ENCODE results near the gene RASA4B. TPM values are rescaled to one million over a fixed set of nuclear protein-coding genes. Genes with fewer than 3 reads are reported as not detected.

Gene RASA4B
- total RNA-seq, 1 donor from 2014 or later, result 8.2 TPM

- H3K4me3 Mint-ChIP-seq, result no peak overlapping the region
- H3K4me1 Mint-ChIP-seq, result peaks cover 17% of the 10 kb centered on the region
- no peak for TF ChIP-seq CTCF (IDR thresholded peaks at IDR 0.05; ENCODE audit: unreplicated experiment)
- DNase-seq (ENCODE audit: low spot score in 2 of 2, unreplicated experiment in 2 of 2), result peak in 1 of 2 experiments; percentile 5
- no peak overlapping the region for H3K27ac Mint-ChIP-seq
- H3K9me3 Mint-ChIP-seq, result no peaks in the 10 kb centered on the region
- H3K36me3 Mint-ChIP-seq, result no peaks in the 10 kb centered on the region
- no peaks in the 10 kb centered on the region for H3K27me3 Mint-ChIP-seq (ENCODE audit: low read depth)
Observed at GRCh38 chr7:102468478-102469350, 48.9 kb downstream of the RASA4B start.

GRCh38 chr7:102467581-102468477 is 49.7 kb downstream of the RASA4B start:
- H3K9me3 Mint-ChIP-seq, result no peaks in the 10 kb centered on the region
- H3K4me1 Mint-ChIP-seq, result peaks cover 19% of the 10 kb centered on the region
- no peak overlapping the region for H3K27ac Mint-ChIP-seq
- DNase-seq (ENCODE audit: low spot score in 2 of 2, unreplicated experiment in 2 of 2), result no peak
- H3K36me3 Mint-ChIP-seq, result no peaks in the 10 kb centered on the region
- no peak overlapping the region for H3K4me3 Mint-ChIP-seq
- H3K27me3 Mint-ChIP-seq (ENCODE audit: low read depth), result no peaks in the 10 kb centered on the region
- no peak for TF ChIP-seq CTCF (IDR thresholded peaks at IDR 0.05; ENCODE audit: unreplicated experiment)

GRCh38 chr7:102466097-102466496 is 51.5 kb downstream of the RASA4B start:
- Mint-ChIP-seq H3K27me3 (ENCODE audit: low read depth) (no peaks in the 10 kb centered on the region), H3K4me1 (peaks cover 19% of the 10 kb centered on the region), H3K9me3 (no peaks in the 10 kb centered on the region), H3K27ac (no peak overlapping the region), H3K36me3 (no peaks in the 10 kb centered on the region), H3K4me3 (peak overlapping the region; percentile 96)
- no peak for TF ChIP-seq CTCF (IDR thresholded peaks at IDR 0.05; ENCODE audit: unreplicated experiment)
- DNase-seq (ENCODE audit: low spot score in 2 of 2, unreplicated experiment in 2 of 2), result no peak

GRCh38 chr7:102464577-102465280 is 52.8 kb downstream of the RASA4B start, which contains the start of the genes ALKBH4 and LRWD1:
Gene ALKBH4, minus strand, starts transcription at chr7:102464863. Its CDS starts 27 bp downstream, at chr7:102464836.
Gene LRWD1, plus strand, starts transcription at chr7:102464984. Its CDS starts 97 bp downstream, at chr7:102465081.
- no peaks in the 10 kb centered on the region for H3K9me3 Mint-ChIP-seq
- peak; percentile 22 for TF ChIP-seq CTCF (IDR thresholded peaks at IDR 0.05; ENCODE audit: unreplicated experiment)
- peak within 1 kb of the TSS; percentile 94 for H3K27ac Mint-ChIP-seq
- H3K27me3 Mint-ChIP-seq (ENCODE audit: low read depth), result no peaks in the 10 kb centered on the region
- no peaks in the 10 kb centered on the region for H3K36me3 Mint-ChIP-seq
- H3K4me3 Mint-ChIP-seq, result peak within 1 kb of the TSS; percentile 96
- peak; percentile 89 to 94 for DNase-seq (ENCODE audit: low spot score in 2 of 2, unreplicated experiment in 2 of 2)
- peaks cover 19% of the 10 kb centered on the region for H3K4me1 Mint-ChIP-seq

Measured in mesothelial cell of epicardium (in vitro differentiated cells).